GM18508 (cell line): ENCODE data around the gene CATSPER3.

ENCODE experiments used
- ATAC-seq: cut with Tn5 transposase; IDR thresholded peaks from one replicate; pipeline ENCODE4 v1.9.1; 2021; ENCODE audit warnings: moderate number of reproducible peaks; ENCODE audit not compliant: insufficient read depth, unreplicated experiment

Gene CATSPER3

GRCh38 chr5:134967607-134968006 is at the start of gene CATSPER3:
Gene CATSPER3, plus strand, starts transcription at chr5:134967907. Its CDS starts 85 bp downstream, at chr5:134967992.
- ATAC-seq = no peak

GRCh38 chr5:134918861-134919260 is 48.8 kb upstream of the CATSPER3 start:
- ATAC-seq = no peak

- ATAC-seq = no peak
Measured at GRCh38 chr5:134920848-134921575, 46.7 kb upstream of the CATSPER3 start.

GRCh38 chr5:134932508-134932907 is 35.2 kb upstream of the CATSPER3 start:
- ATAC-seq = no peak

- no peak for ATAC-seq
Measured at GRCh38 chr5:134934202-134934601, 33.5 kb upstream of the CATSPER3 start.

GRCh38 chr5:134935711-134936602 is 31.8 kb upstream of the CATSPER3 start:
- no peak for ATAC-seq

- ATAC-seq = no peak
Measured at GRCh38 chr5:134937526-134937925, 30.2 kb upstream of the CATSPER3 start.

GRCh38 chr5:134938030-134938429 is 29.7 kb upstream of the CATSPER3 start:
- ATAC-seq = no peak

- no peak for ATAC-seq
Measured at GRCh38 chr5:134939500-134939899, 28.2 kb upstream of the CATSPER3 start.

- no peak for ATAC-seq
Measured at GRCh38 chr5:134943547-134943946, 24.2 kb upstream of the CATSPER3 start.

GRCh38 chr5:134944630-134945029 is 23.1 kb upstream of the CATSPER3 start:
- no peak for ATAC-seq

GRCh38 chr5:134945041-134945440 is 22.7 kb upstream of the CATSPER3 start:
- no peak for ATAC-seq

- ATAC-seq = no peak
Measured at GRCh38 chr5:134948911-134949310, 18.8 kb upstream of the CATSPER3 start.

- no peak for ATAC-seq
Measured at GRCh38 chr5:134949316-134949715, 18.4 kb upstream of the CATSPER3 start.

- no peak for ATAC-seq
Measured at GRCh38 chr5:134957920-134958608, 9.6 kb upstream of the CATSPER3 start.

GRCh38 chr5:134958755-134959154 is 9.0 kb upstream of the CATSPER3 start:
- ATAC-seq = no peak

- no peak for ATAC-seq
Measured at GRCh38 chr5:134963098-134963497, 4.6 kb upstream of the CATSPER3 start.

- ATAC-seq = no peak
Measured at GRCh38 chr5:134964359-134965270, 3.1 kb upstream of the CATSPER3 start.

- no peak for ATAC-seq
Measured at GRCh38 chr5:134965271-134965825, 2.4 kb upstream of the CATSPER3 start.

GRCh38 chr5:134968055-134968454 is 348 bp downstream of the CATSPER3 start:
- no peak for ATAC-seq
